H1 (cell line): Measurements from ENCODE around the gene DENND1A. TPM values are rescaled to one million over a fixed set of nuclear protein-coding genes. Genes with fewer than 3 reads are reported as not detected.
A peak's percentile ranks its signal among the peaks of the same experiment; 100 is the strongest.

ENCODE experiments used
- CTCF ChIA-PET: fragments of 300-600 bp; sonication (Branson Sonifier 250); formaldehyde crosslinking; loops from one replicate; lab custom pipeline; 2021; ENCODE audit not compliant: partially characterized antibody; lab: Charles Lee
- POLR2A ChIA-PET: fragments of 300-600 bp; sonication (Branson Sonifier 250); formaldehyde crosslinking; loops from one replicate; lab custom pipeline; 2021; ENCODE audit warnings: inconsistent platforms; ENCODE audit not compliant: partially characterized antibody; lab: Charles Lee
- DNase-seq, 2 experiments: peaks; one replicate each; pipeline versions ENCODE4 v3.0.0 to v3.0.0-alpha.2; 2010 to 2022; ENCODE audit warnings: low spot score in 2 of 2, low read depth in 1 of 2, mixed read lengths in 1 of 2
- FAIRE-seq: peaks from 2 replicates; lab custom pipeline; 2011; peaks lifted over from hg19 to GRCh38; lab: Jason Lieb, UNC
- H2AFZ ChIP-seq: 2 replicates; pipeline ENCODE4 v1.8.1; 2012; ENCODE audit warnings: low read length, inconsistent platforms
- H2AK5ac ChIP-seq: 2 replicates; pipeline ENCODE4 v1.6.1; 2013; ENCODE audit warnings: low read depth, low read length
- H2BK120ac ChIP-seq: replicated peaks from 2 replicates; pipeline ENCODE3; 2013; ENCODE audit warnings: low read depth, low read length, inconsistent platforms
- H2BK12ac ChIP-seq: 2 replicates; pipeline ENCODE4 v1.6.1; 2013; ENCODE audit warnings: low read depth, low read length
- H2BK15ac ChIP-seq: 2 replicates; pipeline ENCODE4 v1.6.1; 2013; ENCODE audit warnings: low read length
- H2BK20ac ChIP-seq: 2 replicates; pipeline ENCODE4 v1.6.1; 2013; ENCODE audit warnings: low read length
- H2BK5ac ChIP-seq: 2 replicates; pipeline ENCODE4 v1.6.1; 2013; ENCODE audit warnings: low read depth, low read length
- H3K14ac ChIP-seq: 2 replicates; pipeline ENCODE4 v1.6.1; 2013; ENCODE audit warnings: inconsistent platforms; ENCODE audit not compliant: insufficient read length
- H3K18ac ChIP-seq: 2 replicates; pipeline ENCODE4 v1.6.1; 2013; ENCODE audit warnings: low read length; ENCODE audit errors: extremely low read depth
- H3K23ac ChIP-seq: 2 replicates; pipeline ENCODE4 v1.6.1; 2013; ENCODE audit warnings: inconsistent platforms; ENCODE audit not compliant: insufficient read length
- H3K23me2 ChIP-seq: 2 replicates; pipeline ENCODE4 v1.6.1; 2013; ENCODE audit warnings: low read depth, low read length
- H3K27ac ChIP-seq: 2 replicates; pipeline ENCODE4 v1.6.1; 2011; ENCODE audit warnings: low read depth, low read length, inconsistent platforms
- H3K27me3 ChIP-seq, 4 experiments: replicated peaks in 1 of 4; 1 replicate in 1 of 4; 2 replicates in 3 of 4; pipeline versions ENCODE4 v1.6.1 to v1.8.1; 2011 to 2013; ENCODE audit warnings: low read length in 3 of 4, mild to moderate bottlenecking in 3 of 4, inconsistent platforms in 2 of 4, mixed read lengths in 2 of 4, moderate library complexity in 1 of 4; ENCODE audit not compliant: control insufficient read depth in 3 of 4, insufficient read depth in 3 of 4; ENCODE audit errors: extremely low read depth in 1 of 4
- H3K36me3 ChIP-seq, 4 experiments: 2 replicates each; pipeline versions ENCODE4 v1.6.1 to v1.8.1; 2011 to 2013; ENCODE audit warnings: mild to moderate bottlenecking in 4 of 4, low read length in 3 of 4, moderate library complexity in 2 of 4, control low read depth in 1 of 4, inconsistent platforms in 1 of 4; ENCODE audit not compliant: insufficient read depth in 4 of 4, control insufficient read depth in 2 of 4
- H3K4ac ChIP-seq: replicated peaks from 2 replicates; pipeline ENCODE3; 2013; ENCODE audit warnings: low read length, low read depth, mixed read lengths, inconsistent platforms; ENCODE audit not compliant: insufficient read length
- H3K4me1 ChIP-seq, 4 experiments: replicated peaks in 1 of 4; 1 replicate in 1 of 4; 2 replicates in 3 of 4; pipeline versions ENCODE4 v1.6.1 to v1.8.1; 2011 to 2013; ENCODE audit warnings: low read length in 3 of 4, inconsistent platforms in 2 of 4, mixed read lengths in 1 of 4; ENCODE audit not compliant: insufficient read depth in 4 of 4, control insufficient read depth in 3 of 4
- H3K4me2 ChIP-seq, 2 experiments: 2 replicates each; pipeline versions ENCODE4 v1.6.1 to v1.8.1; 2011 to 2013; ENCODE audit warnings: low read depth in 2 of 2, low read length in 2 of 2, control low read depth in 1 of 2, inconsistent platforms in 1 of 2, mild to moderate bottlenecking in 1 of 2; ENCODE audit not compliant: insufficient read depth in 1 of 2
- H3K4me3 ChIP-seq, 4 experiments: fragments of 200-600, 300-600 bp in 1 of 4; sonication (generic), shearing (Covaris generic), sonication (Bioruptor Twin) in 1 of 4; 2 replicates each; pipeline versions ENCODE4 v1.5.1 to v1.8.1; 2011 to 2016; ENCODE audit warnings: low read length in 4 of 4, low read depth in 3 of 4, control low read depth in 2 of 4, inconsistent platforms in 2 of 4, mild to moderate bottlenecking in 2 of 4, mixed read lengths in 1 of 4, moderate library complexity in 1 of 4; ENCODE audit not compliant: insufficient read depth in 2 of 4; ENCODE audit errors: extremely low read depth in 1 of 4
- H3K56ac ChIP-seq: replicated peaks from 2 replicates; pipeline ENCODE3; 2013; ENCODE audit warnings: low read depth, mild to moderate bottlenecking, mixed read lengths, low read length, inconsistent platforms; ENCODE audit not compliant: insufficient read length
- H3K79me1 ChIP-seq: 2 replicates; pipeline ENCODE4 v1.6.1; 2013; ENCODE audit warnings: low read depth, low read length, control low read depth
- H3K79me2 ChIP-seq, 2 experiments: 2 replicates each; pipeline versions ENCODE4 v1.6.1 to v1.8.1; 2012 to 2013; ENCODE audit warnings: low read length in 2 of 2, mild to moderate bottlenecking in 2 of 2, inconsistent platforms in 1 of 2; ENCODE audit not compliant: insufficient read depth in 2 of 2, control insufficient read depth in 1 of 2
- H3K9ac ChIP-seq, 4 experiments: replicated peaks in 1 of 4; 1 replicate in 1 of 4; 2 replicates in 3 of 4; pipeline versions ENCODE4 v1.6.1 to v1.8.1; 2011 to 2013; ENCODE audit warnings: low read depth in 3 of 4, low read length in 3 of 4, control low read depth in 2 of 4, mild to moderate bottlenecking in 2 of 4, moderate library complexity in 2 of 4, inconsistent platforms in 1 of 4; ENCODE audit errors: extremely low read depth in 1 of 4
- H3K9me3 ChIP-seq, 2 experiments: 2 replicates each; pipeline versions ENCODE4 v1.6.1 to v1.8.1; 2012 to 2013; ENCODE audit warnings: mild to moderate bottlenecking in 2 of 2, moderate library complexity in 2 of 2, control low read depth in 1 of 2, inconsistent platforms in 1 of 2, low read depth in 1 of 2, low read length in 1 of 2, mixed read lengths in 1 of 2; ENCODE audit not compliant: insufficient read depth in 2 of 2
- H4K20me1 ChIP-seq, 2 experiments: replicated peaks in 1 of 2; 2 replicates each; pipeline versions ENCODE3 to v1.8.1; 2011 to 2013; ENCODE audit warnings: inconsistent platforms in 2 of 2, low read length in 2 of 2, mild to moderate bottlenecking in 1 of 2; ENCODE audit not compliant: insufficient read depth in 2 of 2, control insufficient read depth in 1 of 2
- H4K5ac ChIP-seq: 2 replicates; pipeline ENCODE4 v1.6.1; 2013; ENCODE audit warnings: low read length, low read depth, mixed read lengths, inconsistent platforms; ENCODE audit not compliant: insufficient read length
- H4K8ac ChIP-seq: 2 replicates; pipeline ENCODE4 v1.8.0; 2013; ENCODE audit warnings: mild to moderate bottlenecking, moderate library complexity, low read length, inconsistent platforms; ENCODE audit not compliant: insufficient read depth; ENCODE audit errors: extremely low read depth
- H4K91ac ChIP-seq: replicated peaks from 2 replicates; pipeline ENCODE3; 2013; ENCODE audit warnings: low read length, mixed read lengths, inconsistent platforms; ENCODE audit not compliant: insufficient read length
- CEBPB ChIP-seq: IDR thresholded peaks from 2 replicates; pipeline ENCODE4 v1.6.1; 2012; ENCODE audit warnings: low read depth, low read length
- ZNF274 ChIP-seq: IDR thresholded peaks from 2 replicates; pipeline ENCODE4 v1.7.0; 2012; ENCODE audit warnings: low read length, borderline replicate concordance; ENCODE audit errors: extremely low read depth
- WGBS, 2 experiments: shearing (Covaris generic) in 1 of 2; methylation state at CpG; one replicate each; pipeline versions ENCODE4 v1.1.6 to v1.1.7; 2013 to 2015; ENCODE audit warnings: low lambda C conversion rate in 2 of 2, mixed read lengths in 2 of 2, inconsistent platforms in 1 of 2, low coverage in 1 of 2, missing lambda C conversion rate in 1 of 2; ENCODE audit not compliant: insufficient replicate concordance in 2 of 2, insufficient coverage in 1 of 2, insufficient read length in 1 of 2; ENCODE audit errors: extremely low coverage in 1 of 2, missing lambda C conversion rate in 1 of 2; 5-methylcytosine and 5-hydroxymethylcytosine counted together
- polyA plus RNA-seq, 7 experiments: library from polyadenylated mRNA; depleted of rRNA in 3 of 7; stranded (reverse) in 5 of 7; unstranded in 2 of 7; fragments of >200 nt in 5 of 7; fragments of 200-250 nt in 2 of 7; gene quantifications; 1 replicate in 5 of 7; 2 replicates in 1 of 7; 4 replicates in 1 of 7; pipeline versions ENCODE4 v1.2.1 to v1.2.3, GENCODE V29; 2011 to 2013; ENCODE audit warnings: missing spikeins in 2 of 7, mixed read lengths in 2 of 7
- total RNA-seq: library from RNA; stranded (reverse); fragmentation: NEBNext Ultra II Directional; extraction: Animal tissue kit (Norgen Biotek cat#: 25700); gene quantifications from 2 replicates; pipeline ENCODE4 v1.2.1, GENCODE V29; 2021

DENND1A gene
- total and polyA plus RNA-seq, 2 of the 8 experiments (the other 6 are each of a cell fraction or from before 2014, with no cell fraction given): 24.1 to 26.4 TPM

DNA sequence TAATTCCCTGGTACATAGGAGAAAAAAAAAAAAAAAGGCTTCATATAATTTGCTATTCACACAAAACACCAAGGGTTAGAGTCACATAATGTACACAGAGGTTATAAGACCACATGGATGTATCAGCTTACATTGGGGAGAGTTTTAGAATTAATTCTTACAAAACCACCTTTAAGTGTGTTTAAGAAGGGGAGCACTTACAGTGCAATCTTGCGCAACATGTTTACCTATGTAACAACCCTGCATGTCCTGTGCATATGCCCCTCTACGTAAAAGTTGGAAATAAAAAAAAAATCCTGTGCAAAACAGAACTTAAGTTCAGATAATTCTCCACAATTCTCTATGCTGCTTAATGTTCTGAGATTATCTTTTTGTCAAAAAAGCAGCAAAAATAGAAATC lies 190.0 kb downstream of the DENND1A start:
- Histone ChIP-seq H2BK5ac (no peak overlapping the region), H3K4me2 (no peak overlapping the region), H3K79me1 (no peaks in the 10 kb centered on the region), H2BK20ac (no peak overlapping the region), H3K56ac (no peak overlapping the region), H2BK15ac (no peak overlapping the region), H3K27me3 (no peaks in the 10 kb centered on the region), H3K18ac (no peak overlapping the region), H3K79me2 (no peaks in the 10 kb centered on the region), H3K4me3 (no peak overlapping the region), H3K9ac (no peak overlapping the region), H3K23ac (no peak overlapping the region), H3K4ac (no peak overlapping the region), H2BK120ac (no peak overlapping the region), H3K23me2 (peaks cover 2% of the 10 kb centered on the region; the same call in 1 of the 2 replicates), H2BK12ac (no peak overlapping the region), H2AFZ (no peak overlapping the region), H4K20me1 (no peaks in the 10 kb centered on the region), H2AK5ac (no peak overlapping the region), H3K27ac (no peak overlapping the region), H3K14ac (no peak overlapping the region), H4K91ac (no peak overlapping the region), H4K8ac (no peak overlapping the region), H3K9me3 (no peaks in the 10 kb centered on the region), H3K36me3 (no peaks in the 10 kb centered on the region), H3K4me1 (peaks cover 0 to 2% (median 0%) of the 10 kb centered on the region in 4 experiments; a peak in 1 of 7 replicates), H4K5ac (no peak overlapping the region)
- DNase-seq (no peak), FAIRE-seq (no peak)
- WGBS, 2 experiments: 94% methylated on average over 2 of the region's 2 CpGs; no CpG with 5 or more reads in 1 of the 2 experiments
- ChIA-PET POLR2A (interaction anchor here (0.7 kb wide), 1 partner anchor 21 kb away, joined by 3 read pairs; no protein-coding TSS in a partner anchor), CTCF (interaction anchor here (0.6 to 1.2 kb wide), 3 partner anchors 12 to 181 kb away, joined by 3 to 5 read pairs (median 3); no protein-coding TSS in a partner anchor)
- no peak for TF ChIP-seq ZNF274
- peak; percentile 97 for TF ChIP-seq CEBPB
